DND-41 (cell line): ENCODE measurements around the gene ERO1B.
"Not testable (repeated sequence)": the region's sequence is repeated elsewhere in the genome, so short reads cannot be mapped to it uniquely, and the experiment has no call there.

Source experiments
- CTCF ChIP-seq: IDR thresholded peaks from 2 replicates; pipeline ENCODE4 v1.5.1; 2012; ENCODE audit warnings: borderline replicate concordance, low read length, moderate library complexity, mild to moderate bottlenecking; ENCODE audit not compliant: poor library complexity, severe bottlenecking; ENCODE audit errors: extremely low read depth
- EZH2 ChIP-seq: IDR thresholded peaks from 3 replicates; pipeline ENCODE4 v1.6.1; 2012; ENCODE audit warnings: borderline replicate concordance, low read depth, mild to moderate bottlenecking, moderate library complexity, low read length, inconsistent platforms; ENCODE audit not compliant: severe bottlenecking

GRCh38 chr1:236331412-236331811 is 49.7 kb upstream of the ERO1B start:
- TF ChIP-seq CTCF, EZH2: not testable (repeated sequence)
